ENCODE results near the gene MYO16. TPM values are rescaled to one million over a fixed set of nuclear protein-coding genes. Genes with fewer than 3 reads are reported as not detected.

MYO16 gene
- total and polyA plus RNA-seq, 7 donors = under 0.01 to 0.33 (median 0.28) TPM; not detected in 2

- TF ChIP-seq CTCF (IDR thresholded peaks at IDR 0.05) (no peak), POLR2A (IDR thresholded peaks at IDR 0.05) (no peak), EP300 (IDR thresholded peaks at IDR 0.05) (no peak), POLR2AphosphoS5 (IDR thresholded peaks at IDR 0.05) (no peak)
- no peaks in the 10 kb centered on the region for H3K36me3 ChIP-seq
- intact Hi-C loops (cut with DNase I) = no loop called here
- peaks cover 0 to 2% (median 0%) of the 10 kb centered on the region in 4 donors for H3K9me3 ChIP-seq
- no peak for DNase-seq
- no peaks in the 10 kb centered on the region for H3K27me3 ChIP-seq
- H3K4me1 ChIP-seq = no peaks in the 10 kb centered on the region
- H3K27ac ChIP-seq = no peak overlapping the region
- no peak overlapping the region for H3K4me3 ChIP-seq
- WGBS, 2 donors = 45 to 78% methylated on average over 4 of the region's 4 CpGs
Measured at GRCh38 chr13:108705031-108705430, 75.6 kb downstream of the MYO16 start.

GRCh38 chr13:108707584-108707983 lies 78.2 kb downstream of the MYO16 start:
- WGBS, 2 donors = 33 to 40% methylated on average over 1 of the region's 1 CpG
- intact Hi-C loops (cut with DNase I) = no loop called here
- Histone ChIP-seq H3K4me3 (no peak overlapping the region), H3K36me3 (no peaks in the 10 kb centered on the region), H3K27me3 (no peaks in the 10 kb centered on the region), H3K9me3 (no peaks in the 10 kb centered on the region), H3K4me1 (no peaks in the 10 kb centered on the region), H3K27ac (no peak overlapping the region)
- DNase-seq = no peak
- TF ChIP-seq CTCF (IDR thresholded peaks at IDR 0.05) (no peak), POLR2A (IDR thresholded peaks at IDR 0.05) (no peak), POLR2AphosphoS5 (IDR thresholded peaks at IDR 0.05) (no peak), EP300 (IDR thresholded peaks at IDR 0.05) (no peak)

GRCh38 chr13:108708921-108709320 lies 79.5 kb downstream of the MYO16 start:
- intact Hi-C loops (cut with DNase I) = no loop called here
- TF ChIP-seq CTCF (IDR thresholded peaks at IDR 0.05) = no peak
- no peak for TF ChIP-seq EP300 (IDR thresholded peaks at IDR 0.05)
- TF ChIP-seq POLR2AphosphoS5 (IDR thresholded peaks at IDR 0.05) = no peak
- TF ChIP-seq POLR2A (IDR thresholded peaks at IDR 0.05) = no peak
- Histone ChIP-seq H3K36me3 (no peaks in the 10 kb centered on the region), H3K27ac (no peak overlapping the region), H3K4me1 (no peaks in the 10 kb centered on the region), H3K27me3 (no peaks in the 10 kb centered on the region), H3K4me3 (no peak overlapping the region), H3K9me3 (no peaks in the 10 kb centered on the region)
- 71 to 81% methylated on average over 8 of the region's 8 CpGs for WGBS, 2 donors
- no peak for DNase-seq

GRCh38 chr13:108711386-108711785 lies 82.0 kb downstream of the MYO16 start:
- H3K4me3 ChIP-seq = no peak overlapping the region
- H3K4me1 ChIP-seq = no peaks in the 10 kb centered on the region
- no peaks in the 10 kb centered on the region for H3K27me3 ChIP-seq
- no peaks in the 10 kb centered on the region for H3K36me3 ChIP-seq
- TF ChIP-seq POLR2AphosphoS5 (IDR thresholded peaks at IDR 0.05) (no peak), EP300 (IDR thresholded peaks at IDR 0.05) (no peak), CTCF (IDR thresholded peaks at IDR 0.05) (no peak), POLR2A (IDR thresholded peaks at IDR 0.05) (no peak)
- no peaks in the 10 kb centered on the region for H3K9me3 ChIP-seq
- H3K27ac ChIP-seq = no peak overlapping the region
- DNase-seq = no peak
- WGBS, 2 donors = 86 to 87% methylated on average over 6 of the region's 6 CpGs
- intact Hi-C loops (cut with DNase I) = no loop called here

- H3K36me3 ChIP-seq = no peaks in the 10 kb centered on the region
- 53 to 69% methylated on average over 2 of the region's 2 CpGs for WGBS, 2 donors
Measured at GRCh38 chr13:108725471-108725870, 96.1 kb downstream of the MYO16 start.

More at GRCh38 chr13:108725471-108725870, 96.1 kb downstream of the MYO16 start:
- H3K9me3 ChIP-seq = no peaks in the 10 kb centered on the region
- intact Hi-C loops (cut with DNase I) = no loop called here
- H3K4me3 ChIP-seq = no peak overlapping the region
- H3K27ac ChIP-seq = no peak overlapping the region
- H3K27me3 ChIP-seq = no peaks in the 10 kb centered on the region
- no peaks in the 10 kb centered on the region for H3K4me1 ChIP-seq
- no peak for DNase-seq
- TF ChIP-seq CTCF (IDR thresholded peaks at IDR 0.05) (no peak), POLR2AphosphoS5 (IDR thresholded peaks at IDR 0.05) (no peak), POLR2A (IDR thresholded peaks at IDR 0.05) (no peak), EP300 (IDR thresholded peaks at IDR 0.05) (no peak)
